Measurements from ENCODE around the gene NFAT5.
"Not testable (repeated sequence)": the region's sequence is repeated elsewhere in the genome, so short reads cannot be mapped to it uniquely, and the experiment has no call there.

The NFAT5 gene

DNA sequence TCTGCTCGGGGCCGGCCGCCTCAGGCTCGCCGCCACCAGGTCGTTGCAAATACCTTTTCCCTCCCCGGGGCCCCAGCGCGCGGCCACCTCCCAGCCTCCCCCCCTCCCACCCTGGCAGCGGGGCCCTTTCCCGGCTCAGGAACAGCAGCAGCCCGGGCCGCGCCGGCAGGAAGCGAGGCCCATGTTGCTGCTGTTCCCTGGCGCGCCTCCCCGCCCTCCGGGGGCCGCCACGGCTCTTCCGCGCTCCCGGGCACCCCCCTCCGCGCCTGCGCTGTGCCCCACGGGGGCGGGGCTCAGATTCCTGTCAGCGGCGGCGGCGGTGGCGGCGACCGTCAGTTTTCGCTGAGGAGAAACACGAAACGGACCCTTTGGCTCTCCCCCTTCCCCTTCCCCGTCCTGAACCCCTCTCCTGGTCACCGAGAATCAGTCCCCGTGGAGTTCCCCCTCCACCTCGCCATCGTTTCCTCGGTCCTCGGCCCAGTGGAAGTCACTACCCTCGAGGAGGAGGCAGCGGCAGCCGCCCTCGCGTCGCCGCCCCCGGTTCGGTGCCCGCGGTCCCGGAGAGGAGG, at the start of gene NFAT5:
Gene NFAT5, plus strand, starts transcription at position 296 of the 569 bp plus-strand sequence. CDS start 336 bp downstream, outside the sequence.
- peak; percentile 43 to 95 (median 85) for DNase-seq

DNA sequence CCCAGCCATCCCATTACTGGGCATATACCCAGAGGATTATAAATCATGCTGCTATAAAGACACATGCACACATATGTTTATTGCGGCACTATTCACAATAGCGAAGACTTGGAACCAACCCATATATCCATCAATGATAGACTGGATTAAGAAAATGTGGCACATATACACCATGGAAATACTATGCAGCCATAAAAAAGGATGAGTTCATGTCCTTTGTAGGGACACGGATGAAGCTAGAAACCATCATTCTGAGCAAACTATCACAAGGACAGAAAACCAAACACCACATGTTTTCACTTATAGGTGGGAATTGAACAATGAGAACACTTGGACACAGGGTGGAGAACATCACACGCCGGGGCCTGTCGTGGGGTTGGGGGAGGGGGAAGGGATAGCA, 47.9 kb upstream of the NFAT5 start:
- DNase-seq, result not testable (repeated sequence)

DNA sequence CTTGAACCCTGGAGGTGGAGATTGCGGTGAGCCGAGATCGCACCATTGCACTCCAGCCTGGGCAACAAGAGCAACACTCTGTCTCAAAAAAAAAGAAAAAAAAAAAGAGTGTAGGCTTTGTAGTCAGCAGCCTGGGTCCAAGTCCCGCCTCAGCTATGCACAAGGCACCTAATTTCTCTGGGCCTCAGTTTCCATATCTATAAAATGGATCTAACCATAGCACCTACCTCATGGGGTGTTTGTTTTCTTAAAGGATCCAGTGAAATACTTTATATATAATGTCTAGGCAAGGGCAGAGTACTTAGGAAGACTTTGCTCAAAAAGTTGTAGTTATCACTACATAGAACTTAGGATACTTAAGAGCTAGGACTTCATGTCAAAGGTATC, 45.4 kb upstream of the NFAT5 start:
- DNase-seq, result no peak

DNA sequence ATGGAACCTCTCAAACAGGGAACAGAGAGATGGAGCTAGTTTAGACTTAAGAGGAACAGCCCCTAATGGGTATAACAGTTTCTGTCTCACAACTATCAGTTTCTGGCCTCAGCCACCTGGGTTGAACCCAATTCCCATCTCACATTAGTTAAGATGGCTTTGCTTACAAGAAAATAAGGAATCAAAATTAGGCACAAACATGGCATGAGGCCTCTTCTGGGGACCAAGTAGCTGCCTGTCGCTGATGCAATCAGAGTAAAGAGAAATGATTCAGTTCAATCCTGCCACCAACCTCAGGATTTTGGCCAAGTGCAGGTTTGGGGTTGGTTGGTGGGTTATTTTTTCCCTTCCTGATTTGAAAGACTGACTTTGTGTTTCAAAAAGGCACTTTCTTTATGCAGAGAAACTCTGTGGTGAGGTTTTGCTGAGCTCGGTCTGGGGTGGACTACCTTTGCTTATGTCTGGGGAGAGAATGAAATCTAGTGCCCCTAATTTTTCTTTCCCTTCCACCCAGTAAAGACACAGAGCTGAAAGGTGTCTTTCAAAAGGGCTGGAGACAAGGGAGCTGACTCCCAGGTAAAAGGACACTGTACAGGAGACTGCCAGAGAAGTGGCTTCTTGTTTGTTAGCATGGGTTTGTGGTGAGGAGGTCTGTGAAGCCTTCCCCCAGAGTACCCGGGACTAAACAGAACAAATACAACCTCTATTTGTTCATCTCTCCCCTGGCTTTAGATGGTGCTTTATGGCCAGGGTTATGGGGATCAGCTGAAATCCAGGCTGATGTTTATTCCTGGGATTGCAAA, 44.8 kb upstream of the NFAT5 start:
- no peak for DNase-seq

- DNase-seq, result no peak
Measured at GRCh38 chr16:69522041-69522578, 43.7 kb upstream of the NFAT5 start.

GRCh38 chr16:69522732-69523404, 42.9 kb upstream of the NFAT5 start:
- peak in 1 of 56 donors; percentile 6 for DNase-seq

DNA sequence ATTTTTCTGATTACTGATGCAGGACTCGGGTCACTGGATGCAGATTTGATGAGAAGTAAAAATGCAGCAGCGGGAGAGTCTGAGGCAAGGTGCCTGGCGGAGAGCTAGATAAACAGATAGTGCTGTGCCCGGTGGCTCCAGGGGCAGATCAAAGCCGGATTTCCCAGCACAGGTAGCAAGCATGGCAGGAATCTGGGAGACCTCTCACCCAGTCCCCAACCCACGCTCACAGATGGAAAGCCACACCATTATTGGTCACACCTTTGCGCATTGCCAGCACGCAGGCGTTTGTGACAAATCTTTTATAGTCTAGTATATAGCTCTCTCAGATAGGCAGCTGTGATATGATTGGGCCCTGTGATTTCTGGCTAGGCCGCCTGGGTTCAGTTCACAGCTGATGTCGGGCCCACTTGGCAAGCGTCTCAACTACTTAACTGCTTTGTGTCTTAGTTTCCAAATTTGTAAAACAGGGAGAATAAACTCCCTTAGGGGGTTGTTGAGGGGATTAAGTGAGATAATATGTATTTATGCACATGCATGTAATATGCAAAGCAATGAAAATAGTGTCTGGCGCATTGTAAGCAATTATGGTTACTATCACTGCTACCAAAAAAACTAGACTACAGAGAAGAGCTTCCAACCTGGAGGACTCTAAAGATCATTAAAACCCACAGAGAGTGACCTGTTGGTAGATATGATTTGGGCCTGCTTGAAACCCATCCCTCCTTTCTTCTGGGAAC, 42.0 kb upstream of the NFAT5 start:
- no peak for DNase-seq

- no peak for DNase-seq
Measured at GRCh38 chr16:69526831-69527655, 38.7 kb upstream of the NFAT5 start.

DNA sequence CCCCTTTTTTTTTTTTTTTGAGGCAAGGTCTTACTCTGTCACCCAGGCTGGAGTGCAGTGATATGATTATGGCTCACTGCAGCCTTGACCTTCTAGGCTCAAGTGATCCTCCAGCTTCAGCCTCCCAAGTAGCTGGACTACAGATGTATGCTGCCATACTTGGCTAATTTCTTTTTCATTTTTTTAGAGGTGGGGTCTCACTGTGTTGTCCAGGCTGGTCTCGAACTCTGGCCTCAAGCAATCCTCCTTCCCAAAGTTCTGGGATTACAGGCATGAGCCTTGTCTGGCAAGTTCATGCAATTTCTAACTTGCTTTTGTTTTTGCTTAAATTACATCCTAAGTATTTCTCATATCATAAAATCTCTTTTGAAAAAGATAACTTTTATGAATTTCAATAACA, 33.8 kb upstream of the NFAT5 start:
- no peak for DNase-seq

DNA sequence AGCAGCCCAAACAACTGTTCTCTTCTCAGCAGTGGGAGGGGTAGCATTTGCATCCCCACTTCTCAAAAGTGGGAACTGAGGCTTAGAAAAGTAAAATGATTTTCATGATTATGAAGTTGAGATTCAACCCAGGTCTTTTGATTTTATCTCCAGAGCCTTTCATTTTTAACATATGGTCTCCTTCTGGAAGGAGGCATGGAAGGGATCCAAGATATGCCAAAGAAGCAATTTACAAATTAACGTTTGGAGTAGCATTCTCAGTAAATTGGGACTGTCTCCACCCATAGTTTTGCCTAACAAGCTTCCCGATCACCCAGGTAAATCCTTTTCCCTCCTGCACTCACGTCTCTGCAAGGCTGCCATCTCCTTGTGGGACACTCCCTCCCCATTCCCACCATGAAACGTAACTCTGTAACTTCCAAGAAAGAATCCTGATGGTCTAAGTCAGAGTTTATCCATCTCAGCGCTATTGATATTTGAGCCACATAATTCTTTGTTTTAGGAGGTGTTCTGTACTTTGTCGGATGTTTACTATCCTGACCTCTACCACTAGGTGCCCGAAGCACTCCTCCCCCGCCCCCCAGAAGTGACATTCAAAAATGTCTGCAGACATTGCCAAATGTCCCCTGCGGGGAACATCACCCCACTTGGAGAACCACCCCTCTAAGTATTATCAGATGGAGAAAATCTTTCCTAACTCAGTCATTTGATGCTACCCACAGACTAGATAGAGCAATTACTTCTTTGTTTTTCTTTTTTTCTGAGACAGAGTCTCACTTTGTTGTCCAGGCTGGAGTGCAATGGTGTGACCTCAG, 32.9 kb upstream of the NFAT5 start:
- DNase-seq, result no peak

GRCh38 chr16:69534720-69535119, 31.0 kb upstream of the NFAT5 start:
- DNase-seq, result no peak

- no peak for DNase-seq
Measured at GRCh38 chr16:69535123-69536050, 30.4 kb upstream of the NFAT5 start.

DNA sequence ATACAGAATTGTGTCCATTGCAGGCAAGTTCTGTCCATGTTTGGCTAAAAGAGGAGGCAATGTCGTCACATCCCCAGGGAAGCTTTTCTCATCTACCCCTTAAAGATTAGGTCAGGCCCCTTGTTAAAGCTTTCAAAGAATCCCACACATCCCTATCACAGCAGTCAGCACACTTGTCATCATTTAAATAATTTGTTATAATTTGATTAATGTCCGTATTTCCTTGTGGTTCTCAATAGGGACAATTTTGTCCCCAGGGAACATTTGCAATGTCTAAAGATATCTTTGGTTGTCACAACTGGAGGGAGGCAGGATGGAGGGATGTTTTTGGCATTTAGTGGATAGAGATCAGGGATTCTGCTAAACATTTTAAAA, 28.1 kb upstream of the NFAT5 start:
- no peak for DNase-seq

DNA sequence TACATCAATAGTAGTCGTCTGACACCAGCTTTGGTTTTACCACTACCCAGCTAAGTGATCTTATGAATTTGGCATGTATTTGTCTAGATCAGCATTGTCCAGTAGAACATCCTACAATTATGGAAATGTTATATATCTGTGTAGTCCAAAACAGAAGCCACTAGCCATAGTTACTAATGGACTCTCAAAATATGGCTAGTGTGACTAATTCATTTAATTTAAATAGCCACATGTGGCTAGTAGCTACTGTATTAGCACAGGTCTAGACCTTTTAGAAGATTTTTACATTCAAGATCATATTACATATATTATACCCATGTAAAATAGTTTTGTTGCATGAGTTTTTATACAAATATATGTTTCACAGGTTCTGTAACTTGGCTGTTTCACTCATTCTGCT, 27.0 kb upstream of the NFAT5 start:
- DNase-seq, result no peak

DNA sequence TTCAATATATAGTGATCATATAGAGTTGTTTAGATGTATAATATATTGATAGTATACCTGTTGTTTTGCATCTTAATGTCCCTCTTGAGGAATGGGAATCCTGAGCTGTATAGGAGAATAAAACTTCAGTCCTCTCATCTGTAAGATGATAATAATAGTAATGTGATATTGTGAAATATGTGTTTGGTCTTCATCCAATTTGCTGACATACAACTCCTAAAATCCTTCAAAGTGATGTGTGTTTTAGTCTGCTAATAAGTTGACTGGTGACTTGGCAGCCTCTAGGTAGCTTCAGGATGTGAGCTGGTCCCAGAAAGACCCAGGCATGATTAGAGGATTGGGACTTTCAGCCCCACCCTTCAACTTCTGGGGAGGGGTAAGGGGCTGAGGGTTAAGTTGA, 22.8 kb upstream of the NFAT5 start:
- no peak for DNase-seq

DNA sequence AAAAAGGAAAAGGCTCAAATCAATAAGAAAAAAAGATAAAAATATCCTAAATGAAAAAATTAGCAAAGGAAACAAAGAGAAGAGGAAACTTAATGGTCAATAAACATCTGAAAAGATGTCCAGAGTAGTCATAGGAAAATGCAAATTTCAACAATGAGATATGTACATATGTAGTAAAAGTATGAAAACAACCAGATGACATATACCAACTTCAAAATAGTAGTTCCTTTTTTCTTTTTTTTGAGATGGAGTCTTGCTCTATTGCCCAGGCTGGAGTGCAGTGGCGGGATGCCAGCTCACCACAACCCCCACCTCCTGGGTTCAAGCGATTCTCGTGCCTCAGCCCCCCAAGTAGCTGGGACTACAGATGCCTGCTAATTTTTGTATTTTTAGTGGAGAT, 21.7 kb upstream of the NFAT5 start:
- no peak for DNase-seq

GRCh38 chr16:69546663-69547062, 19.1 kb upstream of the NFAT5 start:
- not testable (repeated sequence) for DNase-seq

GRCh38 chr16:69553332-69553731, 12.4 kb upstream of the NFAT5 start:
- DNase-seq, result no peak

- DNase-seq, result no peak
Measured at GRCh38 chr16:69554495-69554894, 11.3 kb upstream of the NFAT5 start.
